K562 (cell line): Measurements from ENCODE around the gene BOLA3. TPM values are rescaled to one million over a fixed set of nuclear protein-coding genes. Genes with fewer than 3 reads are reported as not detected.

ENCODE experiments used
- ATAC-seq: fragments of 200-7000 bp; cut with Tn5 transposase; 3 replicates; pipeline ENCODE4 v1.9.1; 2020; ENCODE audit warnings: moderate library complexity
- BruUV-seq: library from RNA; stranded (reverse); fragments of 400-500 nt; replicated peaks from 2 replicates; lab custom pipeline; 2021; lab: Mats Ljungman, UMichigan
- CTCF ChIA-PET: fragments of 300-600 bp; formaldehyde crosslinking; extraction: SDS; loops from one replicate; lab custom pipeline; 2021; ENCODE audit warnings: low intra/inter-chr PET ratio; lab: Yijun Ruan, JAX
- POLR2A ChIA-PET: fragments of 300-600, 350-650 bp; sonication (Branson Sonifier 250); formaldehyde crosslinking; extraction: SDS; loops from one replicate; lab custom pipeline; 2021; ENCODE audit warnings: antibody characterized with exemption, inconsistent platforms; lab: Yijun Ruan, JAX
- DNase-seq, 4 experiments: peaks; one replicate each; pipeline versions ENCODE4 v3.0.0 to v3.0.0-alpha.2; 2011 to 2018; ENCODE audit warnings: low spot score in 3 of 4, mixed read lengths in 3 of 4; ENCODE audit errors: extremely low read depth in 1 of 4
- FAIRE-seq: peaks from 2 replicates; lab custom pipeline; 2011; peaks lifted over from hg19 to GRCh38; lab: Jason Lieb, UNC
- H2AFZ ChIP-seq: 2 replicates; pipeline ENCODE4 v1.6.0; 2011; ENCODE audit warnings: low read depth, low read length, control low read depth, inconsistent platforms
- H3K27ac ChIP-seq: fragments of 200-600 bp; 3 replicates; pipeline ENCODE4 v1.8.0; 2011; ENCODE audit warnings: low read depth, mild to moderate bottlenecking, control low read depth, inconsistent platforms, low read length, moderate library complexity, mixed read lengths; ENCODE audit errors: extremely low read depth
- H3K27me3 ChIP-seq, 2 experiments: fragments of 300-600 bp in 1 of 2; 2 replicates in 1 of 2; 3 replicates in 1 of 2; pipeline versions ENCODE4 v1.6.0 to v1.8.0; 2011; ENCODE audit warnings: inconsistent platforms in 2 of 2, low read length in 2 of 2, mild to moderate bottlenecking in 1 of 2, mixed read lengths in 1 of 2, moderate library complexity in 1 of 2; ENCODE audit not compliant: control insufficient read depth in 2 of 2, insufficient read depth in 2 of 2
- H3K36me3 ChIP-seq: fragments of 300-600 bp; 3 replicates; pipeline ENCODE4 v1.8.0; 2011; ENCODE audit warnings: mild to moderate bottlenecking, low read length, inconsistent platforms; ENCODE audit not compliant: control insufficient read depth, insufficient read depth
- H3K4me1 ChIP-seq, 2 experiments: fragments of 200-600 bp in 1 of 2; replicated peaks in 1 of 2; 2 replicates in 1 of 2; 3 replicates in 1 of 2; pipeline versions ENCODE4 v1.5.1 to v1.8.0; 2011; ENCODE audit warnings: inconsistent platforms in 2 of 2, low read length in 2 of 2, mild to moderate bottlenecking in 1 of 2, mixed read lengths in 1 of 2, moderate library complexity in 1 of 2; ENCODE audit not compliant: control insufficient read depth in 2 of 2, insufficient read depth in 2 of 2
- H3K4me2 ChIP-seq: 2 replicates; pipeline ENCODE4 v1.6.1; 2011; ENCODE audit warnings: low read length, control low read depth, inconsistent platforms, mixed read lengths; ENCODE audit not compliant: insufficient read depth
- H3K4me3 ChIP-seq: fragments of 200-600 bp; sonication (generic), shearing (Covaris generic); 2 replicates; pipeline ENCODE4 v1.5.1; 2016; ENCODE audit warnings: control low read depth, inconsistent platforms
- H3K79me2 ChIP-seq: fragments of 200-600 bp; 3 replicates; pipeline ENCODE4 v1.8.0; 2011; ENCODE audit warnings: low read length, inconsistent platforms; ENCODE audit not compliant: control insufficient read depth, insufficient read depth
- H3K9ac ChIP-seq, 2 experiments: 2 replicates each; pipeline versions ENCODE4 v1.6.0 to v1.6.1; 2011; ENCODE audit warnings: low read depth in 2 of 2, low read length in 2 of 2, control low read depth in 1 of 2, inconsistent platforms in 1 of 2, mild to moderate bottlenecking in 1 of 2, mixed read lengths in 1 of 2; ENCODE audit not compliant: insufficient read depth in 1 of 2
- H3K9me1 ChIP-seq: one replicate; pipeline ENCODE4 v1.6.0; 2011; ENCODE audit warnings: inconsistent platforms, mild to moderate bottlenecking, low read length, moderate library complexity; ENCODE audit not compliant: control insufficient read depth, insufficient read depth
- H3K9me3 ChIP-seq: replicated peaks from 2 replicates; pipeline ENCODE4 v1.5.1; 2011; ENCODE audit warnings: low read depth, low read length, inconsistent platforms; ENCODE audit not compliant: control insufficient read depth, insufficient read depth
- H4K20me1 ChIP-seq: replicated peaks from 2 replicates; pipeline ENCODE4 v1.6.1; 2011; ENCODE audit warnings: low read length, inconsistent platforms, mixed read lengths; ENCODE audit not compliant: control insufficient read depth, insufficient read depth
- CBX2 ChIP-seq: fragments of 200-600 bp; sonication (generic); IDR thresholded peaks from one replicate; pipeline ENCODE4 v1.6.1; 2012; ENCODE audit warnings: mild to moderate bottlenecking, low read length, inconsistent platforms; ENCODE audit not compliant: insufficient read depth, poor library complexity, severe bottlenecking
- CBX5 ChIP-seq: IDR thresholded peaks from 2 replicates; pipeline ENCODE4 v1.6.1; 2014; ENCODE audit warnings: low read depth, borderline replicate concordance
- CEBPG ChIP-seq, 3 experiments: fragments of 200-800 bp in 1 of 3; sonication (Bioruptor generic) in 1 of 3; sonication (generic) in 1 of 3; formaldehyde crosslinking in 1 of 3; IDR thresholded peaks in 2 of 3; conservative IDR thresholded peaks in 1 of 3; 2 replicates each; pipeline versions ENCODE4 v1.6.1 to v1.8.0; 2016 to 2022; ENCODE audit warnings: missing compliant biosample characterization in 2 of 3, missing genetic modification characterization in 2 of 3, mild to moderate bottlenecking in 1 of 3, missing genetic modification reagents in 1 of 3
- DMBX1 ChIP-seq: fragments of 250-450 bp; sonication (Bioruptor Pico); IDR thresholded peaks from 2 replicates; pipeline ENCODE4 v1.8.0; 2022; ENCODE audit warnings: inconsistent platforms, mild to moderate bottlenecking, moderate library complexity, borderline replicate concordance
- HDAC2 ChIP-seq: fragments of 450-650 bp; IDR thresholded peaks from 2 replicates; pipeline ENCODE4 v1.6.1; 2016; ENCODE audit warnings: mild to moderate bottlenecking
- LCOR ChIP-seq: sonication (generic); formaldehyde crosslinking; IDR thresholded peaks from 2 replicates; pipeline ENCODE4 v1.8.0; 2022; ENCODE audit warnings: mild to moderate bottlenecking, missing genetic modification reagents
- PTRF ChIP-seq: fragments of 450-650 bp; IDR thresholded peaks from 2 replicates; pipeline ENCODE4 v1.6.1; 2016; ENCODE audit warnings: mild to moderate bottlenecking, missing genetic modification characterization, missing compliant biosample characterization
- RNF2 ChIP-seq: sonication (generic); IDR thresholded peaks from 2 replicates; pipeline ENCODE4 v1.6.1; 2016
- SMAD3 ChIP-seq: fragments of 450-650 bp; formaldehyde crosslinking; conservative IDR thresholded peaks from 2 replicates; pipeline ENCODE4 v1.4.0; 2020; ENCODE audit warnings: mild to moderate bottlenecking
- SNRNP70 ChIP-seq: fragments of 200-400 bp; formaldehyde crosslinking; optimal IDR thresholded peaks from 2 replicates; pipeline ENCODE3; 2017; ENCODE audit warnings: low read depth, low read length
- SP2 ChIP-seq: IDR thresholded peaks from 2 replicates; pipeline ENCODE4 v1.6.1; 2011; ENCODE audit warnings: mild to moderate bottlenecking, low read depth, low read length, moderate library complexity; ENCODE audit not compliant: poor library complexity, severe bottlenecking; ENCODE audit errors: extremely low read depth
- STAT5A ChIP-seq: IDR thresholded peaks from 2 replicates; pipeline ENCODE4 v1.6.1; 2012; ENCODE audit warnings: low read length, inconsistent platforms, borderline replicate concordance
- TAF1 ChIP-seq: IDR thresholded peaks from 2 replicates; pipeline ENCODE4 v1.6.1; 2011; ENCODE audit warnings: mild to moderate bottlenecking, low read length, moderate library complexity; ENCODE audit not compliant: insufficient read depth, control insufficient read depth, severe bottlenecking; ENCODE audit errors: extremely low read depth
- TARDBP ChIP-seq: fragments of 450-650 bp; IDR thresholded peaks from 2 replicates; pipeline ENCODE4 v1.6.1; 2016
- ZKSCAN8 ChIP-seq: fragments of 200-800 bp; sonication (Bioruptor generic); IDR thresholded peaks from 2 replicates; pipeline ENCODE4 v1.6.1; 2016; ENCODE audit warnings: missing genetic modification characterization, missing compliant biosample characterization
- WGBS: fragments of 100-300 bp; shearing (Covaris generic); methylation state at CpG from one replicate; pipeline ENCODE4 v1.1.6; 2016; ENCODE audit warnings: low coverage, mixed read lengths; ENCODE audit not compliant: insufficient coverage; ENCODE audit errors: missing lambda C conversion rate; 5-methylcytosine and 5-hydroxymethylcytosine counted together
- in situ Hi-C: fragments of 300-500 bp; cut with MboI; formaldehyde crosslinking; loops from 4 replicates; pipeline ENCODE4 v1.15.0; 2018; ENCODE audit warnings: inconsistent platforms, mixed read lengths
- intact Hi-C: fragments of 100-400 bp; cut with micrococcal nuclease; formaldehyde crosslinking; loops from 2 replicates; pipeline ENCODE4 v1.14.2; 2022
- polyA plus RNA-seq, 8 experiments: library from polyadenylated mRNA; depleted of rRNA in 4 of 8; stranded (reverse) in 5 of 8; unstranded in 3 of 8; fragments of >200 nt; fragmentation: Nextera tagmentation in 2 of 8; fragmentation: Illumina TruSeq in 1 of 8; extraction: Ambion mirVana in 2 of 8; extraction: Trizol in 1 of 8; gene quantifications; 2 replicates each; pipeline versions ENCODE4 v1.2.1 to v1.2.3, GENCODE V29; 2011 to 2014; ENCODE audit warnings: inconsistent platforms in 1 of 8, missing spikeins in 1 of 8
- total RNA-seq, 7 experiments: library from RNA; depleted of rRNA in 6 of 7; stranded (reverse); fragments of >200 nt in 6 of 7; fragmentation: Illumina TruSeq in 2 of 7; extraction: Trizol in 2 of 7; gene quantifications; 2 replicates each; pipeline versions ENCODE4 v1.2.1 to v1.2.3, GENCODE V29; 2011 to 2021; ENCODE audit warnings: low replicate concordance in 1 of 7
- TF ChIP-seq, protein P1 (sequence below): sonication (generic); formaldehyde crosslinking; IDR thresholded peaks from 2 replicates; pipeline ENCODE4 v1.8.1; 2022; ENCODE audit warnings: missing genetic modification reagents
- TF ChIP-seq, protein P2 (sequence below): sonication (generic); formaldehyde crosslinking; IDR thresholded peaks from 2 replicates; pipeline ENCODE4 v1.5.0; 2020; ENCODE audit warnings: missing genetic modification reagents
- TF ChIP-seq, protein P3 (sequence below): fragments of 250-450 bp; sonication (Bioruptor Pico); IDR thresholded peaks from 2 replicates; pipeline ENCODE4 v1.8.0; 2021; ENCODE audit warnings: moderate library complexity, mild to moderate bottlenecking, inconsistent platforms

The BOLA3 gene
- total and polyA plus RNA-seq, 9 of the 15 experiments (the other 6 are each of a cell fraction or from before 2014, with no cell fraction given): 149 to 619 (median 255) TPM

DNA sequence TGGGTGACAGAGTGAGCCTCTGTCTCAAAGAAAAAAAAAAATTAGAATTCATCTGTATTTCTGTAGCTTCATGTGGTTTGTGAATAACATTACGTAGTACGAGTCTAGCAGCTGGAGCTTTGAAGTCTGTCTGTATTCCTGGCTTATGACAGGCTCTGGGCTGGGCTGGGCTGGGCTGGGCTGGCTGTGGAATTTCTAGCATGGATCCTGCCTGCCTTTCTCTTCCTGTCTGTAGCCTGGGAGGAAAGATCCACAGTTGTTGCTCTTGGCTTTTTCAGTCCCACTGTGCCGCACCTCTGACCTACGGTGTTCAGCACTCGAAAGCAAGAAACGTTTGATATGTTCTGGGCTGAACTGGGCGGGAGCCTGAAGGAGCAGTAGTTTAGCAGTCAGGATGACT is 55.4 kb downstream of the BOLA3 start:
- no peaks in the 10 kb centered on the region for H3K9me3 ChIP-seq
- ChIA-PET POLR2A (no interaction called here), CTCF (no interaction called here)
- H3K27ac ChIP-seq: no peak overlapping the region
- H3K27me3 ChIP-seq: no peaks in the 10 kb centered on the region
- no peak overlapping the region for H3K4me3 ChIP-seq
- H3K9me1 ChIP-seq: no peaks in the 10 kb centered on the region
- WGBS: 96% methylated on average over 7 of the region's 7 CpGs
- in situ Hi-C loops (no loop called here), intact Hi-C loops (no loop called here)
- ATAC-seq (no peak), FAIRE-seq (no peak), DNase-seq (no peak)
- H4K20me1 ChIP-seq: no peaks in the 10 kb centered on the region
- no peak overlapping the region for H3K4me2 ChIP-seq
- BruUV-seq: no TSS peak
- H3K79me2 ChIP-seq: no peaks in the 10 kb centered on the region
- H3K9ac ChIP-seq: no peak overlapping the region
- H3K4me1 ChIP-seq: no peaks in the 10 kb centered on the region; a peak in 1 of 5 replicates
- no peak overlapping the region for H2AFZ ChIP-seq
- TF ChIP-seq TARDBP: no peak
- no peak for TF ChIP-seq SP2
- TF ChIP-seq RNF2: no peak
- TF ChIP-seq DMBX1 (CRISPR knock-in tag): no peak
- no peak for TF ChIP-seq ZKSCAN8 (CRISPR knock-in tag)
- TF ChIP-seq SNRNP70: no peak
- TF ChIP-seq CBX2: no peak
- no peak for TF ChIP-seq LCOR (CRISPR knock-in tag)
- no peak for TF ChIP-seq STAT5A
- no peak for TF ChIP-seq PTRF (tag)
- no peak for TF ChIP-seq CEBPG (CRISPR knock-in tag; IDR thresholded peaks at IDR 0.05)
- TF ChIP-seq CEBPG (tag; conservative IDR thresholded peaks at IDR 0.05 in 1 of 2, IDR thresholded peaks at IDR 0.05 in 1 of 2): no peak
- TF ChIP-seq, protein P1, sequence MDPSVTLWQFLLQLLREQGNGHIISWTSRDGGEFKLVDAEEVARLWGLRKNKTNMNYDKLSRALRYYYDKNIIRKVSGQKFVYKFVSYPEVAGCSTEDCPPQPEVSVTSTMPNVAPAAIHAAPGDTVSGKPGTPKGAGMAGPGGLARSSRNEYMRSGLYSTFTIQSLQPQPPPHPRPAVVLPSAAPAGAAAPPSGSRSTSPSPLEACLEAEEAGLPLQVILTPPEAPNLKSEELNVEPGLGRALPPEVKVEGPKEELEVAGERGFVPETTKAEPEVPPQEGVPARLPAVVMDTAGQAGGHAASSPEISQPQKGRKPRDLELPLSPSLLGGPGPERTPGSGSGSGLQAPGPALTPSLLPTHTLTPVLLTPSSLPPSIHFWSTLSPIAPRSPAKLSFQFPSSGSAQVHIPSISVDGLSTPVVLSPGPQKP (CRISPR knock-in tag): no peak
- TF ChIP-seq, protein P2, sequence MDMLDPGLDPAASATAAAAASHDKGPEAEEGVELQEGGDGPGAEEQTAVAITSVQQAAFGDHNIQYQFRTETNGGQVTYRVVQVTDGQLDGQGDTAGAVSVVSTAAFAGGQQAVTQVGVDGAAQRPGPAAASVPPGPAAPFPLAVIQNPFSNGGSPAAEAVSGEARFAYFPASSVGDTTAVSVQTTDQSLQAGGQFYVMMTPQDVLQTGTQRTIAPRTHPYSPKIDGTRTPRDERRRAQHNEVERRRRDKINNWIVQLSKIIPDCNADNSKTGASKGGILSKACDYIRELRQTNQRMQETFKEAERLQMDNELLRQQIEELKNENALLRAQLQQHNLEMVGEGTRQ (CRISPR knock-in tag): no peak
- TF ChIP-seq HDAC2: no peak
- no peak for TF ChIP-seq TAF1
- no peak for TF ChIP-seq CBX5
- TF ChIP-seq SMAD3 (CRISPR knock-in tag): no peak
- TF ChIP-seq, protein P3, sequence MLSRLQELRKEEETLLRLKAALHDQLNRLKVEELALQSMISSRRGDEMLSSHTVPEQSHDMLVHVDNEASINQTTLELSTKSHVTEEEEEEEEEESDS (CRISPR knock-in tag): no peak
- peaks cover 76% of the 10 kb centered on the region; the same call in 2 of the 3 replicates for H3K36me3 ChIP-seq
